CD4-positive, alpha-beta T cell treated with Interferon gamma for 1 hour (primary cell): ENCODE results near the gene IL20RA.
"Not testable (repeated sequence)": the region's sequence is repeated elsewhere in the genome, so short reads cannot be mapped to it uniquely, and the experiment has no call there.

Experiments
- DNase-seq: peaks from one replicate; pipeline ENCODE4 v3.0.0-alpha.2; 2020

Gene IL20RA, protein sequence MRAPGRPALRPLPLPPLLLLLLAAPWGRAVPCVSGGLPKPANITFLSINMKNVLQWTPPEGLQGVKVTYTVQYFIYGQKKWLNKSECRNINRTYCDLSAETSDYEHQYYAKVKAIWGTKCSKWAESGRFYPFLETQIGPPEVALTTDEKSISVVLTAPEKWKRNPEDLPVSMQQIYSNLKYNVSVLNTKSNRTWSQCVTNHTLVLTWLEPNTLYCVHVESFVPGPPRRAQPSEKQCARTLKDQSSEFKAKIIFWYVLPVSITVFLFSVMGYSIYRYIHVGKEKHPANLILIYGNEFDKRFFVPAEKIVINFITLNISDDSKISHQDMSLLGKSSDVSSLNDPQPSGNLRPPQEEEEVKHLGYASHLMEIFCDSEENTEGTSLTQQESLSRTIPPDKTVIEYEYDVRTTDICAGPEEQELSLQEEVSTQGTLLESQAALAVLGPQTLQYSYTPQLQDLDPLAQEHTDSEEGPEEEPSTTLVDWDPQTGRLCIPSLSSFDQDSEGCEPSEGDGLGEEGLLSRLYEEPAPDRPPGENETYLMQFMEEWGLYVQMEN

DNA sequence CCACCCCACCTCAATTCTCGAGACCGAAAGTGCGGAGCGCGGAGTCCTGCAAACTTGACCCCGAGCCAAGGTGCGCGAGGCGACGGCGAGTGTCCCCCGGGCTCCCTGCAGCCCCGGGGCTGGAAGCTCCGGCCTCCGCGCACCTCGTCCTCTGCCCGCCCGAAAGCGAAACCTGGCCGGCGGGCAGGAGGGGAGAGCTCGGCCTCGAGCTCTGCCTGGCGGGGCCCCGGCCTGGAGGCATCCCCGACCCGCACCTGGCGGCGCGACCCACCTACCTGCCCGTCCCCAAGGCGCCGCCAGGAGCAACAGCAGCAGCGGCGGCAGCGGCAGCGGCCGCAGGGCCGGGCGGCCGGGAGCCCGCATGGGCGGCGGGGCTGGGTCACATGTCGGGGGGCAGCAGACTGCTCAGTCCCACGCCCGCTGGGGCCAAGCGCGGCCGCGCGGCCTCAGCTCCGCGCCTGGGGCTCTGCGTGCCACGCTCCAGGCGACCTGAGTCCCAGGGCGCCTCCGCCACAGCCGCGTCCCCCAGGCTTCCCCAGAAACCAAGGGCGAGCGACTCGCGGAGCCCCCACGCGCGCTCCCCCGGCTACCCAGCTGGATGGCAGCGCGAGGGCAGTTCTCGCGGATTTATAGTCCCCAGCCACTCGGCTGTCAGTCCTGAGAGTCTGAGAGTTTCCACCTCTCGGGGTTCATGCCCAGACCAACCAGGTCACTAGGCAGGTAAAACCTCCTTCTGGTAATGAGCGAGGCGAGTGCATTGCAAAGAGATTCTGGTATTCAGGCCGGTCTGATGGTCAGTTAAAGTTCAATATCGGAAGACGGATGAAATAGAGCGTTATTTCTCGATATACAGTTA, at the start of gene IL20RA:
TSS of gene IL20RA (minus strand) at position 600 of the 856 bp plus-strand sequence. CDS start at position 363, 237 bp downstream.
- peak; percentile 1 for DNase-seq

DNA sequence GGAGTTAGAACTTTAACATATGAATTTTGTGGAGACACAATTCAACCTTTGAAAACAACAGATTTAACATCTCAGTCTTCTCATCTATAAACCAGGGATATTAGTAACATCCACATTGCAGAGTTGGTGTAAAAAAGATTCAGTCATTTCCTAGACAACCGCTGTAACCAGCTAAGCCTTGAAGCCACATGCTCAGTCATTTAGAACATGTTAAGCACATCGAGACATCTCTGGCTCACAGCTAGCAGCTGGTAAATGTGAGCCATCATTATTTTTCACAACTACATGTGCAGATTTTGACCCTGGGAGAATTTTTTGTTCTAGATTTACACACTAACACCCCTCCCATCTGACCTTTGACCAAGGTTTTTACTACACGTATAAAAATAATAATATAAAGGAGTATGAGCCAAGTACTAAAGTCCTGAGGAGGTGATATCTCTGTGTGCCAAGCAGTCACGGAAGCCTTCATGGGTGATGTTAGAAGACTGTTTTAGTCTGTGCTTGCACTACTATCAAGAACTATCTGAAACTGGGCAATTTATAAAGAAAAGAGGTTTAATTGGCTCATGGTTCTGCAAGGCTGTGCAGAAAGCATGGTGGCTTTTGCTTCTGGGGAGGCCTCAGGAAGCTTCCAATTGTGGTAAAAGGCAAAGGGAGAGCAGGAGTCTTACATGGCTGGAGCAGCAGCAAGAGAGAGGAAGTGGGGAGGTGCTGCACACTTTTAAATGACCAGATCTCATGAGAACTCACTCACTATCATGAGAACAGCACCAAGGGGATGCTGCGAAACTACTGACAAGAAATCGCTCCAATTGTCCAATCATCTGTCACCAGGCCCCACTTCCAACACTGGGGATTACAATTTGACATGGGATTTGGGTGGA, 48.7 kb upstream of the IL20RA start:
- no peak for DNase-seq

DNA sequence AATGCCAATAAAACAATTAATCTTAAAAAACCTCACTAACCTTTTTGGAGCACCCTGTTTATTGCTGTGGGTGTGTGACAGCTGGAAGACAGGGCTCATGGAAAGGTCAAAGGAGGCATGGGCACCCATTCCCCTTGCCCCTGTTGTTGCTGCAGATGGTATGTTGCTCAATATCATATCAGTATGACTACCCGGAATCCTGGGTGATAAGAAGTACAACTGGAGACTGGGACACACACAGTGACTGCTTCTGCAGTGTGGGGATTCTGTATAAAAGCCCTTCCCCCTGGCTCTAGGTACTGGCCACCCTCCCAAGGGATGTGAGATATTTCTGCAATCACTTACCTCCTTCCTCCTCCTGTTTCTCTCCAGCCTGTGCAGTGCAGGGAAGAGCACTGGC, 47.3 kb upstream of the IL20RA start:
- DNase-seq: no peak

DNA sequence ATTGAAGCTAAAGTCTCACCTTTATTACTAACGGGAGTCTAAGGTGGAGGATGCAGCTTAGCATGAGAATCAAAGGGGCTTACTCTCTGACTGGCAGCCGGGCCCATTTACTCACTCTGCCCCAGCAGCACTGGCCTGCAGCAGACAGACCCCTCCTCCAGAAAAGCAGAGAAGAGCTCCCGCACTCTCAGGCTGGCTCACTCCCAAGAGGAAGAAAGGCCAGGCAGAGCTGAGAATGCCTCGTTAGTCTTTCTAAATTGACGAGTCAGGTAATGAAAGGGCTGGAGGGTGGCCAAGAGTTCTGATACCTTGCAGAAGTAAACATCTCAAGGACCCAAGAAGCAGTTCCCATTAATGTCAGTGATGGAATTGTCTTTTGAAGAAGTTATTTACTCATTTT, 44.5 kb upstream of the IL20RA start:
- DNase-seq: no peak

DNA sequence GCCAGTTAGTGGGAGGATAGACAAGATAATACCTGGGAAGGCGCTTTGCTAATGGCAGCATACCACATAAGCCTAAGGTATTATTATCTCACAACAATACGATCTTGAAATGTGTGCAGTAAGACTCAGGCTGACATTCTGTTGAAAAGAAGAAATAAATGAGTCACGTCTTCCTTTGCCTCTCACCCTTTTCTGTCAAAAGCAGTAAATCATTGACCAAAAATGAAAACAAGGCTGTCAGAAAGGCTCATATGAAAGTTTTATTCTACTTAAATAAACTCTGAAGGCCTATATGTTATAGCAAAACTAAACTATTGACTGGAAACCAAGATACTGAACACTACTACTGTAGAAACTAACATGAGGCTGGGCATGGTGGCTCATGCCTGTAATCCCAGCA, 43.1 kb upstream of the IL20RA start:
- no peak for DNase-seq

DNA sequence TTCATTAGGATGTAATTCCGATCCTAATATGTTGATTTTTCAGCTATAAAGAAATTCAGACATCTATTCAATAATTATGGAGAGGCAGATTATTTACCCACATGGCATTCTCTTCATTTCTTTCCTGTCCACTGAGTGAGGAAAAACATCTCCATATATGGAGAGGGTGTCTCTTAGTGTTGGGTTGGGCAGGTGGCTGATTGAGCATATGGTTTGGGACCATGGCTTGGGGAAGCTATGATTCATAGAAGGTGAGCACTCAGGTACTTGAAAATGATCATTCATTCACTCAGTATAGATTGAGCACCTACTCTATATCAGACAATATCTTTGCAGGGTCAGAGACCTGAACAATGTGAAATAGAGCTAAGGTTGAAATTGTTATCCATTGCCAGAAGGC, 41.3 kb upstream of the IL20RA start:
- no peak for DNase-seq

DNA sequence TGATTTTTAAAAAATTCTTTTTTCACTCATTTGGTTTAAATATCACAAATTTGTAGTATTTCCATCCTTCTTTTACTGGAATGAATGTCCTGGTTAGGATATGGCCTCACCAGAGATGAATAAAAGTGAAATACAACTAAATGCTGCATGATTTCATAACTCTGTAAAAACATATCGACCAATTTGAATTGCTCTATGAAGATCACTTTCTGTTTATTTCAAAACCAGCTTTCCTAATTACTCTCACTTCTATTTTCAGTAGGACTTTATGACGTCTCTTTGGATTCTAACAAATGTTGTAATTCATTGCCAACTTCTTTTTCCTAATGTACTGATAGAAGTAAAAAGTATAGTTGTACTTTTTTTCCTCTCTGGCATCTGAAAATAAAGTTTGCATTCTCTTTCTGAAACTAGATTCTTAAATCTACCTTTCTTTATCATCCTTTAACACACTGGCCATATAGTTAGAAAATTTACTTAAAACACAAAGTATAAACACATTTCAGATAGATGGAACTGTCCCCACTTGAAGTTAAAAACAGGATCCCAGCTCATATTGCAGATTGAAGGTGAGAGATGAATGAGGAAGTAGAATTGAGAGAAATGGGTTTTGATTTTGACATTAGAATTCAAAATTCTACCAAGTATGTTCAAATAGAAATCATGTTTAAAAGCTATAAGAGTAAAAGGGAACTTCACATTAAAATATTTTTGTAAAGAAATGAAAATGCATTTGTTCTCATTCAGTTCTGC, 40.3 kb upstream of the IL20RA start:
- no peak for DNase-seq

DNA sequence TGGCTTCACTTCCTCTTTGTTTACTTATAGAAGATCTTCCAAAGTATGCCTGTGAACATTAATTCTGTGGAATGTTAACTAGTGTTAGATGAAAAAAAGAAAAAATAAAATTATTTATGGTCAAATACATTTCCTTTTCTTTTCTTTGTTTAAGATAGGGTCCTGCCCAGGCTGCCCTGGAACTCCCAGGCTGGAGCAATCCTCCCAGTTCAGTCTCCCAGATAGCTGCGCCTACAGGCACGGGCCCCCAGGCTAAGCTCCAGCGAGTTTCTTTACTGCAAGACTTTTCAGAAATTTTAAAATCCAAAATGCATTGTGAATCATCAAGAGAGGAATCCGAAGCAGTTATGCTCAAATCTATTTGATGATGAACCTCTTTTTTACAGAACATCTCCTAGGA, 39.3 kb upstream of the IL20RA start:
- DNase-seq: no peak

DNA sequence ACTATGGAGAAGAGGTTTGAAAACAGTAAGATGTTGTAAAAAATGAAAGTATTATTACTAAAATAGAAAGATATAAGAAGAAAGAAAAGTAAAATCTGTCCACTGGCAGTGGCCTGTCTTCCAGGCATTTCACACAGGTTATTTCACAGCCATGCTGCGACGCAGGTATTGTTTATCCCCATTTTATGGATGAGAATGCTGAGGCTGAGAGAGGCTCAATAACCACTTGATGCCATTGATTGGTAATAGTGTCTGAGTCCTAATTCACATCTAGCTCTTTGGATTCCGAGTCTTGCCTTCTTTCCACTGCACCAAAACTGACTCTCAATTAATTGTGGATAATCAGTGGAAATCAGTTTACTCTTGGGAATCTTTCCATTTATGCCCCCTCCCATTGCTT, 37.2 kb upstream of the IL20RA start:
- DNase-seq: no peak

DNA sequence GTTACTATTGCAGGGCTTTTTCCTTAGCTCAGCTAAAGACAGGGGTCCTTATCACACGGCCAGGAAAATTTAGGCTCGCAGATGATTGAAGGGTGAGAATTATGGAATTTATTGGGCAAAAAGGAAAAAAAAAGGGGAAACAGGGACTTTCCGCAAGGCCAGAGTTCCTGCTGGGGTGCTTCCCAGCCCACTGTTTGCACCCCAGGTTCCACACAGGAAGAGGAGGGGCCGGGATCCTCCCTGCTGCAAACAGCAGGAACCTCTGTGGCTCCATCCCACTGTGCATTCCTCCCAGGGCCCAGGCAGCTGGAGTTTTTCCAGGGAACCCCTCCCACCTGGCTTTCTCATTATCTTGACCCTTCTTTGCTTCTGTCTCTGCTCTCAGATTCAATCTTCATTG, 35.9 kb upstream of the IL20RA start:
- DNase-seq: no peak

DNA sequence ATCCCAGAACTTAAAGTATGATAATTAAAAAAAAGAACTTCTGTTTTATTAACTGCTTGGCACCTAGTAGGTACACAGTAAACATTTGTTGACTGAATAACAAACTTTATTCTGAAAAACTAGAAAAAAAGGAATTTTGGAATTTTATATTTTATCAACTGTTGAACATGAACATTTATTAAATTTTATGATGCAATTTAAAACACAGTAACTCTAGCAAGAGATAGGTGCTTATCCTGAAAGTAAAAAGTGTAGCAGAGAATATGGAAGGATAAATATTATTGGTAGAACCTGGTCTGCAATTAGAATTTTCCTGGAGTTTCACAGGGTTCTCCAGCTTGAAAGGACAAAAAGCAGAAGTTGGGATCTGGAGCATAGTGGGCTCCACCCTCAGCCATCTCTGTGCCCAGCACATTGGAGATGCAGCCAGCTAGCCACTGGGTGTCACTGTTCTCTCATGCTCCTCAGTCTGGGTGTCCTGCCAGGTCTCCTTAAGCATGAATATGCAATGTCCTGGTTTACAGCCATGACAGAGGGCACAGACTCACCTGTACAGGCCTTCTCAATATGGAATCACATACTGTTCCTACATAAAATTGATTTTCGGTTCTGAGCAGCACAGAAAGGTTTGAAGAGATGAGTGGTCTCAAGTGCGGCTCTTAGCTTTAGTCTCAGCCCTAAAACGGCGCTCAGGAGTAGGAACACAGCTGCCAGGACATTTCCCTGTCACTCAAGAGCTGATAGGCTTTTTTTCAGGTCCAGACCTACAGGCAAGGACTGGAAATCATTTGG, 31.7 kb upstream of the IL20RA start:
- DNase-seq: peak; percentile 70

DNA sequence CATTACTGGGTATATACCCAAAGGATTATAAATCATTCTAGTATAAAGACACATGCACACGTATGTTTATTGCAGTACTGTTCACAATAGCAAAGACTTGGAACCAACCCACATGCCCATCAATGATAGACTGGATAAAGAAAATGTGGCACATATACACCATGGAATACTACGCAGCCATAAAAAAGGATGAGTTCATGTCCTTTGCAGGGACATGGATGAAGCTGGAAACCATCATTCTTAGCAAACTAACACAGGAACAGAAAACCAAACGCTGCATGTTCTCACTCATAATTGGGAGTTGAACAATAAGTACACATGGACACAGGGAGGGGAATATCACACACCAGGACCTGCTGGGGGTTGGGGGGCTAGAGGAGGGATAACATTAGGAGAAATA, 31.0 kb upstream of the IL20RA start:
- DNase-seq: not testable (repeated sequence)

DNA sequence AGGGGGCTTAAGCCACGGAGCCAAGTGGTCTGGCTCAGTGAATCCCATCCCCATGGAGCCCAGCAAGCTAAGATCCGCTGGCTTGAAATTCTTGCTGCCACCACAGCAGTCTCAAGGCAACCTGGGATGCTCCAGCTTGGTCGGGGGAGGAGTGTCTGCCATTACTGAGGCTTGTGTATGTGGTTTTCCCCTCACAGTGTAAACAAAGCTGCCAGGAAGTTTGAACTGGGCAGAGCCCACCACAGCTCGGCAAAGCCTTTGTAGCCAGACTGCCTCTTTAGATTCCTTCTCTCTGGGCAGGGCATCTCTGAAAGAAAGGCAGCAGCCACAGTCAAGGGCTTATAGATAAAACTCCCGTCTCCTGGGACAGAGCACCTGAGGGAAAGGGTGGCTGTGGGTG, 25.5 kb upstream of the IL20RA start:
- no peak for DNase-seq

DNA sequence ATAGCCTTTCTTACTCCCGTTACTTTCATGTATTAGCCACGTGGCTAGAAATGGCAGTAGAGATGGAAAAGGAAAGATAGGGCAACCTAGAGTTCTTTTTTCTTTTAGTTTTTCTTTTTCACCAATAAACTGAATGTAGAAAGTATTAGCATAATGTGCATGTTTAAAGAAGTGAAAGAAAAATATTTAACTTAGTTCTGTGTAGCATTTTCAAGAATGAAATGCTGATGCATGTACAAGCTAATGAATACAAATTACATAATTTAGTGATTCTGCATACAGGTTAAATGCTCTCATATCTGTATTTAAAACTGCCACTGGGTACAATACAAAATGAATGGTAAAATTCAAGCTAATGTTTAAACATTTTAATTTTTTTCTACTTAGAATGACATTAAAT, 22.6 kb upstream of the IL20RA start:
- DNase-seq: no peak

DNA sequence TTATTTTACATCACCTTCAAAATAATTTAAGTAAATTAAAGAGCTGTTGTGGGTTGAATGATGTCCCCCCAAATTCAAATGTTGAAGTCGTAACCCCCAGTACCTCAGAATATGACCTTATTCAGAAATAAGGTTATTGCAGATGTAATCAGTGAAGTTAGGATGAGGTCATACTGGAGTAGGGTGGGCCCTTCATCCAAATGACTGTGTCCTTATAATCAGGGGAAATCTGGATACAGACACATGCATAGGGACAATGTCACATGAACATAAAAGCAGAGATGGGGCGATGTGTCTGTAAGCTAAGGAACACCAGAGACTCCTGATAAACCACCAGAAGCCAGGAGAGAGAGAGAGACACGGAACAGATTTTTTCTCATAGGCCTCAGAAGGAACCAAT, 13.3 kb upstream of the IL20RA start:
- DNase-seq: no peak

DNA sequence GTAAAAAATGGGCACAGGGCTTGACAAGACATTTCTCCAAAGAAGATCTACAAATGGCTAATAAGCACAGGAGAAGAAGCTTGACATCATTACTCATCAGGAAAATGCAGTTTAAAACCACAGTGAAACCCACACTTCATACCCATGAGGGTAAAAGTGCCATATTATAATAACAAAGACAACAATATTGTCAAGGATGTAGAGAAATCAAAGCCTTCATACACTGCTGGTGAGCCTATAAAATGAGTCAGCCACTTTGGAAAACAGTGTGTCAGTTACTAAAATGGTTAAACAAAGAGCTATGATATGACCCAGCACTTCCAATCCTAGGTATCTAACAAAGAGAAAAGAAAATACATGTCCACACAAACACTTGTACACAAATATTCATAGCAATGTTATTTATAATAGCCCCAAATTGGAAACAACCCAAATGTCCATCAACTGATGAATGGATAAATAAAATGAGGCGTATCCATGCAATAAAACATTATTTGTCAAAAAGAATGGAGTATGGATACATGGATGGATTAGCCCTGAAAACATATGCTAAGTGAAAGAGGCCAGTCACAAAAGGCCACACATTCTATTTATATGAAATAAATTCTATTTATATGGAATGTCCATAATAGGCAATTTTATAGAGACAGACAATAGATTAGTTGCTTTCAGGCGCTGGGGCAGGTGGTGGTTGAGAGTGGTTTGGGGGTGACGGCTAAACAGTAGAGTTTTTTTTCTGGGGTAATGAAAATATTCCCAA, 11.5 kb upstream of the IL20RA start:
- no peak for DNase-seq

DNA sequence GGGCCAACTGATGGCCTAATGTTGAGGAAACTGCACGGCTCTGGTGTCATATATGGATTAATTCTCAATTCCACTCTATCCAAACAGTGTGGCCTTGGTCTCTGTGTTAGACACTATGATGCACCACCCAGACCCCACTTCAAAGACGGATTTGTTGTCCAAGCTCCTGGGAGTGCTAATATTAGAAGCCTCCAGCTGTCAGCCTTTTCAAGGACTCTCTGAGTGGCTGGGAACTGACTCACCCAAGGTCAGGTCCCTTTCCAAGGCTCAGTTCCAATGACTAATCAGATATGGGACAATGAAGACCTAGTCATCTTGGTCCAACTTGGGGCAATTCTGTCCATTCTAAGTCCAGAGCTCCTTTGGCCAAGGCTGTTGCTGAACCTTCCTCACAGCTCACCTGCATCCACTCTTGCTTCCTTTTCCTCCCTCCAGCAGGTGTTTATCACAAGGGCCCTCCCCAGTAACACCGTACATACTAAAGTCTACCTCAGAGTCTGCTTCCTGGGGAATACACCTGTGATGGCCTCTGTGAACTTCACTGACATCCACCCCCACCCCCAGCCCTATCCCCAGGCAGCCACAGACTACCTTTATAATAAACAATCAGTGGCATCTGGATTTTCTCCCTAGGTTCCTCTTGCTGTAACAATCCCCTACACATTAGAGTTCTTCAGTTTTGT, 7.2 kb upstream of the IL20RA start:
- no peak for DNase-seq

DNA sequence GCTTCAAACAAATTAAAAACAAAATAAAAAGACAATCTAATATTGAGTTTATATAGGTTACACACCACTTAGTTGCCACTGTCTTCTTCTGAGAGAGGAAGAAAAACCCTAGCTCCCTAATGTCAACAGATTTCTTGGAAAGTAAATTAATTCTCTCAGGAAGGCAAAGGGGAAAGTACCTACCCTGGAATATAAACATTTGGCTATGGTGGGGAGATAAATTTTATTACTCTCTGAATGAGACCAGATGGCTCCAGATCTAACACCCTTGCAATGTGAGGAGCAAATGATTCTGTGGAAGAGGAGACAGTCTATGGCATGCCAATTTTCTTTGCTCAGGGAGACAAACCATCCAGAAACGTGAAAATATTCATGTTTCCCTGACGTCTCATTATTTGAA, 4.3 kb upstream of the IL20RA start:
- no peak for DNase-seq

DNA sequence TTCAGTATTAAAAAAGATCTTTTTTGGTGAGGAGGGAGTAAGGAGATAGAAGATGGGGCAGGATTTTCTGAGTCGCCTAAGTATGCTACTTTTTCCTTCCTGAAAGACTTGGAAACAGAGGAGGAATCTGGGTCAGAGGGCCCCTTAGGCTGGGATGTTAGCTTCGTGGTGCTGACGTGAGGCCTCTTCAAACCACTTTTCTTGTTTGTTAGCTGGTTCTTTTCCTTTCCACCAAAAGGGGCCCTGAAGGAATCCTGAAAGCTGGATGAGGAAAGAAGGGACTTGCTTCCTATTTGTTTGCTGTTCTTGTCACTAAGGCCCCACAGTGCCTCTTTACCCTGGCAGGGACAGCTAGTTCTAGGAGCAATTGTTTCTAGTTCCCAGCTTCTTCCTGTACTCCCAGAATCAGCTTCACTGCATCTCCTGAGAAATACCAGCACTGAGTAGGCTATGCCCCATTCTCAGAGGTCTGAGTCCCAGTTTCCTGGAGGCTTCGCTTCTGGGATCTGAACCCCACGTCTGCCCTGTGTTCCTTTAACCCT, 2.2 kb upstream of the IL20RA start:
- no peak for DNase-seq
